ENCODE data around the gene LY9. TPM values are rescaled to one million over a fixed set of nuclear protein-coding genes. Genes with fewer than 3 reads are reported as not detected.

LY9 gene
- total and polyA plus RNA-seq, 2 of the 13 experiments (the other 11 are each of a cell fraction or from before 2014, with no cell fraction given): not detected

- in situ Hi-C loops (cut with HindIII; ENCODE audit: extremely low pct_ligation_motif_present, low pct_unique_long_range_greater_than_20kb): no loop called here
- CTCF ChIA-PET (ENCODE audit: low intra/inter-chr PET ratio, low total read pairs): no interaction called here
Observed at GRCh38 chr1:160844447-160845232, 48.7 kb downstream of the LY9 start.

DNA sequence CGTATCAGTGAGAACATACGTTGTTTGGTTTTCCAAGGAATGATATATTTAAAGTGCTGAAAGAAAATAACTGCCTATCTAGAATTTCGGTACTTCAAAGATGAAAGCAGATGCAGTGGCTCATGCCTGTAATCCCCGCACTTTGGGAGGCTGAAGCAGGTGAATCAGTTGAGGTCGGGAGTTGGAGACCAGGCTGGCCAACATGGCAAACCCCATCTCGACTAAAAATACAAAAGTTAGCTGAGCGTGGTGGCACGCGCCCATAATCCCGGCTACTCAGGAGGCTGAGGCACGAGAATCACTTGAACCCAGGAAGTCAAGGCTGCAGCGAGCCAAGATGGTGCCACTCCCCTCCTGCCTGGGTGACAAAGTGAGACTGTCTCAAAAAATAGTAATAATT, 50.3 kb downstream of the LY9 start:
- H4K20me1 ChIP-seq (ENCODE audit: insufficient read depth, low read length): no peaks in the 10 kb centered on the region
- no peaks in the 10 kb centered on the region for H3K4me1 ChIP-seq (ENCODE audit: insufficient read depth, low read length)
- POLR2A ChIA-PET: no interaction called here
- FAIRE-seq: no peak
- no peak overlapping the region for H3K4me2 ChIP-seq (ENCODE audit: low read depth, low read length)
- no peaks in the 10 kb centered on the region for H3K9me3 ChIP-seq (ENCODE audit: low read length)
- CTCF ChIA-PET (ENCODE audit: low intra/inter-chr PET ratio, low total read pairs): no interaction called here
- WGBS (ENCODE audit: low lambda C conversion rate): 68% methylated on average over 12 of the region's 12 CpGs
- no peak overlapping the region for H3K4me3 ChIP-seq (replicated peaks in 1 of 3; ENCODE audit: insufficient read depth in 1 of 3, low read depth in 2 of 3, low read length in 3 of 3)
- no peak overlapping the region for H3K9ac ChIP-seq (ENCODE audit: insufficient read depth, low read depth, low read length)
- H3K27me3 ChIP-seq (ENCODE audit: control insufficient read depth in 1 of 2, insufficient read depth in 2 of 2, low read length in 2 of 2): no peaks in the 10 kb centered on the region; a peak in 1 of 5 replicates
- H3K79me2 ChIP-seq (ENCODE audit: insufficient read depth, low read length): no peaks in the 10 kb centered on the region
- H3K27ac ChIP-seq (ENCODE audit: extremely low read length, insufficient read depth, low read length): no peak overlapping the region
- no peak overlapping the region for H2AFZ ChIP-seq (ENCODE audit: low read length)
- H3K36me3 ChIP-seq (replicated peaks in 1 of 2; ENCODE audit: control insufficient read depth in 1 of 2, insufficient read depth in 2 of 2, low read length in 2 of 2): no peaks in the 10 kb centered on the region
- in situ Hi-C loops (cut with HindIII; ENCODE audit: extremely low pct_ligation_motif_present, low pct_unique_long_range_greater_than_20kb): no loop called here
- no peak for DNase-seq (ENCODE audit: low spot score)
- no peak for ATAC-seq
- intact Hi-C loops (cut with micrococcal nuclease; ENCODE audit: unreplicated experiment): no loop called here
- BruUV-seq (replicated peaks): no TSS peak
- TF ChIP-seq, protein P1, sequence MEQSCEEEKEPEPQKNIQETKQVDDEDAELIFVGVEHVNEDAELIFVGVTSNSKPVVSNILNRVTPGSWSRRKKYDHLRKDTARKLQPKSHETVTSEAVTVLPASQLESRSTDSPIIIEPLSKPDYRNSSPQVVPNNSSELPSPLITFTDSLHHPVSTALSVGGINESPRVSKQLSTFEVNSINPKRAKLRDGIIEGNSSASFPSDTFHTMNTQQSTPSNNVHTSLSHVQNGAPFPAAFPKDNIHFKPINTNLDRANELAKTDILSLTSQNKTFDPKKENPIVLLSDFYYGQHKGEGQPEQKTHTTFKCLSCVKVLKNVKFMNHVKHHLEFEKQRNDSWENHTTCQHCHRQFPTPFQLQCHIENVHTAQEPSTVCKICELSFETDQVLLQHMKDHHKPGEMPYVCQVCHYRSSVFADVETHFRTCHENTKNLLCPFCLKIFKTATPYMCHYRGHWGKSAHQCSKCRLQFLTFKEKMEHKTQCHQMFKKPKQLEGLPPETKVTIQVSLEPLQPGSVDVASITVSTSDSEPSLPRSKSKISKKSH (CRISPR knock-in tag; IDR thresholded peaks at IDR 0.05; ENCODE audit: borderline replicate concordance): no peak
- TF ChIP-seq ZNF788 (CRISPR knock-in tag; IDR thresholded peaks at IDR 0.05; ENCODE audit: borderline replicate concordance) (no peak), PCBP2 (optimal IDR thresholded peaks at IDR 0.05; ENCODE audit: low read depth, low read length, poor library complexity, severe bottlenecking) (no peak), RAD21 (CRISPR knock-in tag; IDR thresholded peaks at IDR 0.05) (no peak), ATF5 (CRISPR knock-in tag; IDR thresholded peaks at IDR 0.05; ENCODE audit: low read depth) (no peak), ZNF772 (CRISPR knock-in tag; IDR thresholded peaks at IDR 0.05) (no peak)

More at GRCh38 chr1:160844447-160845232, 48.7 kb downstream of the LY9 start:
- WGBS (ENCODE audit: low lambda C conversion rate): 61% methylated on average over 12 of the region's 12 CpGs
- Histone ChIP-seq H3K9me3 (ENCODE audit: low read length) (no peaks in the 10 kb centered on the region), H3K36me3 (replicated peaks in 1 of 2; ENCODE audit: control insufficient read depth in 1 of 2, insufficient read depth in 2 of 2, low read length in 2 of 2) (no peaks in the 10 kb centered on the region), H3K4me1 (ENCODE audit: insufficient read depth, low read length) (no peaks in the 10 kb centered on the region), H3K27me3 (ENCODE audit: control insufficient read depth in 1 of 2, insufficient read depth in 2 of 2, low read length in 2 of 2) (no peaks in the 10 kb centered on the region; a peak in 1 of 5 replicates), H2AFZ (ENCODE audit: low read length) (no peak overlapping the region), H4K20me1 (ENCODE audit: insufficient read depth, low read length) (no peaks in the 10 kb centered on the region), H3K79me2 (ENCODE audit: insufficient read depth, low read length) (no peaks in the 10 kb centered on the region), H3K4me3 (replicated peaks in 1 of 3; ENCODE audit: insufficient read depth in 1 of 3, low read depth in 2 of 3, low read length in 3 of 3) (no peak overlapping the region), H3K27ac (ENCODE audit: extremely low read length, insufficient read depth, low read length) (no peak overlapping the region), H3K9ac (ENCODE audit: insufficient read depth, low read depth, low read length) (no peak overlapping the region), H3K4me2 (ENCODE audit: low read depth, low read length) (no peak overlapping the region)
- TF ChIP-seq NFYB (CRISPR knock-in tag; IDR thresholded peaks at IDR 0.05): no peak
- TF ChIP-seq ZNF331 (CRISPR knock-in tag; IDR thresholded peaks at IDR 0.05): peak; percentile 67; the same call in 1 of the 2 replicates
- DNase-seq (ENCODE audit: low spot score) (no peak), ATAC-seq (no peak), FAIRE-seq (no peak)
- BruUV-seq (replicated peaks): no TSS peak
- intact Hi-C loops (cut with micrococcal nuclease; ENCODE audit: unreplicated experiment): no loop called here
- POLR2A ChIA-PET: no interaction called here

Measured in HepG2 (cell line).